Choroid plexus epithelial cell (primary cell): Measurements from ENCODE around the gene FRMD5.
A peak's percentile ranks its signal among the peaks of the same experiment; 100 is the strongest.

ENCODE experiments used
- DNase-seq: peaks from one replicate; pipeline ENCODE4 v3.0.0-alpha.2; 2010; ENCODE audit warnings: low read depth
- H3K4me3 ChIP-seq: 2 replicates; pipeline ENCODE4 v1.5.1; 2011; ENCODE audit warnings: low read depth, mild to moderate bottlenecking, control low read depth, low read length, moderate library complexity
- CTCF ChIP-seq: conservative IDR thresholded peaks from 2 replicates; pipeline ENCODE4 v1.5.1; 2011; ENCODE audit warnings: low read depth, mild to moderate bottlenecking, control low read depth, inconsistent platforms, low read length, moderate library complexity

The FRMD5 gene

GRCh38 chr15:44069489-44069888, 125.6 kb downstream of the FRMD5 start:
- DNase-seq: no peak
- TF ChIP-seq CTCF: no peak
- no peak overlapping the region for H3K4me3 ChIP-seq

GRCh38 chr15:44068347-44068746, 126.7 kb downstream of the FRMD5 start:
- TF ChIP-seq CTCF: no peak
- DNase-seq: no peak
- H3K4me3 ChIP-seq: no peak overlapping the region

- no peak overlapping the region for H3K4me3 ChIP-seq
- DNase-seq: peak; percentile 83
- TF ChIP-seq CTCF: peak; percentile 82
Observed at GRCh38 chr15:44066211-44066827, 128.8 kb downstream of the FRMD5 start.

GRCh38 chr15:44064706-44065105, 130.4 kb downstream of the FRMD5 start:
- no peak for TF ChIP-seq CTCF
- no peak overlapping the region for H3K4me3 ChIP-seq
- DNase-seq: no peak

- no peak overlapping the region for H3K4me3 ChIP-seq
- TF ChIP-seq CTCF: no peak
- DNase-seq: no peak
Observed at GRCh38 chr15:44058126-44058525, 136.9 kb downstream of the FRMD5 start.

GRCh38 chr15:44045661-44046060, 149.4 kb downstream of the FRMD5 start:
- TF ChIP-seq CTCF: no peak
- DNase-seq: no peak
- no peak overlapping the region for H3K4me3 ChIP-seq

- no peak overlapping the region for H3K4me3 ChIP-seq
- no peak for DNase-seq
- no peak for TF ChIP-seq CTCF
Observed at GRCh38 chr15:44045217-44045616, 149.9 kb downstream of the FRMD5 start.
